HPDE6-E6E7 (cell line): Measurements from ENCODE around the gene CTCFL.
"Not testable (repeated sequence)": the region's sequence is repeated elsewhere in the genome, so short reads cannot be mapped to it uniquely, and the experiment has no call there.

Source experiments
- DNase-seq: peaks from one replicate; pipeline ENCODE4 v3.0.0; 2011; ENCODE audit warnings: missing footprints; ENCODE audit errors: extremely low spot score

The CTCFL gene

DNA sequence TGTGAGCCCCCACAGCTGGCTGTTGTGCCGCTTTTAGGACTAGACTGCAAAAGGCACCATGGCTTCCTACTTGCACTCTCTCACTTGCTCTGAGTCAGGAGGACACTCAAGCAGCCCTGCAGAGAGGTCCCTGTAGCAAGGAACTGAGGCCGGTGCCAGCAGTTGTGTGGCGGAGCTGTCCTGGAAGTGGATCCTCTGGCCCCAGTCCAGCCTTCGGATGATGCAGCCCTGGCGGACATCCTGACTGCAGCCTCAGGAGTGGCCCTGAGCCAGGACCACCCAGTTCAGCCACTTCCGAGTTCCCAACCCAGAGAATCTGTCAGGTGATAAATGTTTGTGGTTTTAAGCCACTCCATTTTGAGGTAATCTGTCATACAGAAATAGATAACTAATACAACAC, 17.5 kb downstream of the CTCFL start:
- no peak for DNase-seq

DNA sequence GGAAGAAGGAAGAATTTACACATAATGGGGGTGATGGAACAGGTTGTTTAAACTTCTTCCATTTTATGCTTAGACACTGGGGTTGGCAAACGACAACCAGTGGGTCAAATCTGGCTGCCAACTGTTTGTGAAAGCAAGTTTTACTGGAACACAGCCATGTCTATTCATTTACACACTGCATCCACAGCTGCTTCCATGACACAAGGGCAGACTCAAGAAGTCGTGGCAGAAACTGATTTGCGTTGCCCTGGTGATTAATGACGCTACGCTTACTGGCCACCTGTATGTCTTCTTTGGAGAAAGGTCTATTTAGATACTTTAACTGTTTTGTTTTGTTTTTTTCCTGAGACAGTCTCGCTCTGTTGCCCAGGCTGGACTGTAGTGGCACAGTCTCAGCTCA, 19.0 kb downstream of the CTCFL start:
- no peak for DNase-seq

DNA sequence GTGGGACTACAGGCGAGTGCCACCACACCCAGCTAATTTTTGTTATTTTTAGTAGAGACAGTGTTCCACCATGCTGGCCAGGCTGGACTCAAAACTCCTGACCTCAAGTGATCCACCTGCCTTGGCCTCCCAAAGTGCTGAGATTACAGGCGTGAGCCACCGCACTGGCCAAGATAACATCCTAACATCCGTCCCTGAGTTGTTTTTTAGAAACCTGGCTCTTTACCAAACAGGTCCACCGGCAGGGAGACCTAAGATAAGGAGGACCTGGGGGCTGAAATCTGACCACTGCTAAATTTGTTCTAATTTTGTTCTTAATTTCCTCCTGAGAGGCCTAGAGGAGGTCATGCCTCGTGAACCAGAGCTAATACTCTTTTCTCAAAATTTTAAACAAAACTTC, 20.5 kb downstream of the CTCFL start:
- no peak for DNase-seq

DNA sequence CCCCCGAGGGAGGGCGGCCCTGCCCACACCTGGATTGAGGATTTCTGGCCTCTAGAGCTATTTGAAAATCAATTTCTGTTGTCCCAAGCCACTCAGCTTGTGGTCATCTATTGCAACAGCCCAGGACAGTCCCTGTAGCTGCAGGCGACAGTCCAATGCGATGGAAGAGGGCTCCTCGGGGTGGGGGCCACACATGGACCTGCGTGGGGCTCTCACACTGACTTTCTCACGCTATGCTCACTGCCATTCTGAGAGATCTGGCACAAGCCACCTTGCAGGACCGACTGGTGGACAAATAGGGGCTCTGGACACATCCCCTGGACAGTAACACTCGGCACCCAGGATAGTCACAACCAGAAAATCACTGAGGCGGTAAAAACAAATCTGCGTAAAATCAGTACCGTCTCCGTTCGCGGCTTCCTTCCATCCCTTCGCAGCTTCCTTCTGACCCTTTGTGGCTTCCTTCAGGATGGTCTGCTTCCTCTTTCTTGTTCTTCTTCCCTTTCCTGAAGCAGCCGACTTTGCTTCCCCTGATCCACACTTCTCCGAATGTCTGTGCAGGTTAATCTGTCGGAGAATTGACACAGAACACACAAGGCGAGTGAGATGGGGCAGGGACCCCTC, 21.8 kb downstream of the CTCFL start:
- no peak for DNase-seq

DNA sequence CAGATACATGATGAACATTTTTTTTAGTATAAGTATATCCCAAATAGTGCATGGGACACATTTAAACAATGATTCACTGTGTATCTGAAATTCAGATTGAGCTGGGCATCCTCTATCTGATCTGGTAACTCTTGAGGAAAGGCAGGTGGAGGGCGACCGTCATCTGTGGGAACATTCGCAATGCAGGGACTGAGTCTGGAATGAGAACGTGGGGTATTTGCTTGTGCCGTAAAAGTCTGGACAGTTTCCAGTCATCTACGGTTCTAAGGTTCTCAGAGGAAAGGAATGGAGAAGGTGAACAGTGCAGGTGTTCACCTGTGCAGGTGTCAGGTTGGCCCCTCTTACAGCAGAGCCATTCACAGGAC, 22.6 kb downstream of the CTCFL start:
- no peak for DNase-seq

DNA sequence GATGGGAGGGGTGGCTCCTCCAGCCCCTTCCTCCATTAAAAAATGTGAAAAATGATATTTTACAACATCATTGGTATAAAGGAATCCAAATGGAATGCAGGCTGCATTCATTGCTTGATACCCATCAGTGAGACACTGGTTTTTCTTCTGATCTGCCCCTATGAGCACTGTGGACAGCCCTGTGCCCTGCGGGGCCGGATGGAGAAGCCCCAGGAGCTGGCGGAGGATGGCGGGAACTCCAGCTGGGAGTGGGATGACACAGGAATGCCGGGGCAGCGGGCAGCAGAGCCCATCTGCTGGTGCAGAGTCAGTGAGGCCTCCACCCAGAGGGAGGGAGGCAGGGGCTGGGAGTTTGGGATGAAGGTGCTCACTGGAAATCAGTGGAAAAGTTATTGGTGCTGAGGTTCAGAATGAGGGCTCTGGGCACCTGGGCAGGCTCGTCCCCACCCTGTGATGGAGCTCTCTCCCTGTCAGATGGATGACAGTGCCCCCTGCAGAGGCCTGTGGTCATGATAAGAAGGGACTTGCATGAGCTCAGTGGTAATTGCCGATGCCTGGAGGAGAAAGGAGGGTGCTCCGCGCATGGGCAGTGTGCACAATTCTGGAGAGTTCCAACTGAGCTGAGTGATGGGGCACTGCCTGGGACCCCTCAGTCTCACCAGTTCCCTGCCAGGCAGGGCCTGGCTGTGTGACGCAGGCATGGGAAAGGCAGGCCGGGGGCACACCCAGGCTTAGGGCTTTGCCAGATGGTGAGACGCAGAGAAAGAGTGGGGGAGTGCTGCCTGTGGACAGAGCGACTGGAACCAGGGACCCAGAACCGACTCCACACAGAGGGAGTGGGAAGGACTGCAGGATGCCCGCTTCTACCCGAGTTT, 23.2 kb downstream of the CTCFL start:
- DNase-seq: no peak

DNA sequence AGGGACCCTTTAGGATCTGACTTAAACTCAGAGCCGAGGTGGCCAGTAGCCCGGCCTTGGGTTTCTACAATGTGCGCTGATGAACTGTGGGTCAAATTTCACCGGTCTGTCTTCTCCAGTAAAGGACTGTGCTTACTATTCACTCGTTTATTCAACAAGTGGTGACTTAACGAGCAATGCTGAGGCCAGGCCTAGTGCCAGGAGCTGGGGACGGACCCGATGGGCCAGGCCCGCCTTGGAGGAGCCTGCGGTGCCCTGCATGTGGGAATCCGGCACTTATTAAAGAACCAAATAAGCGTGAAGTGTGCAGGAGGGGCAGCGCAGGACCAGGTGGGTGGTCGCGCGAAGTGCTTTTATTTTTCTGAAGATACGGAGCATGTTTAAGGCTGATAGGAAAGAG, 24.0 kb downstream of the CTCFL start:
- DNase-seq: no peak

DNA sequence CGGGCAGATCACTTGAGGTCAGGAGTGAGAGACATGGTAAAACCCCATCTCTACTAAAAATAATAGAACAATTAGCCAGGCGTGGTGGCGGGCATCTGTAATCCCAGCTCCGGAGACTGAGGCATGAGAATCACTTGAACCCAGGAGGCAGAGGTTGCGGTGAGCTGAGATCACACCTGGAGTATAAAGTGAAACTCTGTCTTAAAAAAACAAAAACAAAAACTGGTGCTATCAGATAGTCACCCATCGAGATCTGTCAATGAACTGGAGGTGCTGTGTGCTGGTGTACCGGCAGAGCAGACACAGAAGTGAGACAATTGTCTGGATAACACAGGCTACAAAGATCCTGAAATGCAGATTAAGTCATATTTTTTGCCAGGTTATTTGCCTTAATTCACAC, 24.7 kb downstream of the CTCFL start:
- DNase-seq: no peak

DNA sequence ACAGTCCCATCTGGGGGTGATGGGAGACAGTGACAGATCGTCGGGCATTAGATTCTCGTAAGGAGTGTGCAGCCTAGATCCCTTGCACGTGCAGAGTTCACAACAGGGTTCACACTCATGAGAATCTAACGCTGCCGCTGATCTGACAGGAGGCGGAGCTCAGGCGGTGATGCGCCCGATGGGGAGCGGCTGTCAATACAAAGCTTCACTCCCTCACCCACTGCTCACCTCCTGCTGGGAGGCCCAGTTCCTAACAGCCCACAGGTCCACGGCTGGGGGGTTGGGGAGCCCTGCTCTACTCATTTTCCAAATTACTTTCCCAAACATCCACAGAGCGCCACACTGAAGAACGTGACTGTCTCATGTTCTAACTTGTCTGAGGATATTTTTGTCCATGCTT, 25.3 kb downstream of the CTCFL start:
- no peak for DNase-seq

DNA sequence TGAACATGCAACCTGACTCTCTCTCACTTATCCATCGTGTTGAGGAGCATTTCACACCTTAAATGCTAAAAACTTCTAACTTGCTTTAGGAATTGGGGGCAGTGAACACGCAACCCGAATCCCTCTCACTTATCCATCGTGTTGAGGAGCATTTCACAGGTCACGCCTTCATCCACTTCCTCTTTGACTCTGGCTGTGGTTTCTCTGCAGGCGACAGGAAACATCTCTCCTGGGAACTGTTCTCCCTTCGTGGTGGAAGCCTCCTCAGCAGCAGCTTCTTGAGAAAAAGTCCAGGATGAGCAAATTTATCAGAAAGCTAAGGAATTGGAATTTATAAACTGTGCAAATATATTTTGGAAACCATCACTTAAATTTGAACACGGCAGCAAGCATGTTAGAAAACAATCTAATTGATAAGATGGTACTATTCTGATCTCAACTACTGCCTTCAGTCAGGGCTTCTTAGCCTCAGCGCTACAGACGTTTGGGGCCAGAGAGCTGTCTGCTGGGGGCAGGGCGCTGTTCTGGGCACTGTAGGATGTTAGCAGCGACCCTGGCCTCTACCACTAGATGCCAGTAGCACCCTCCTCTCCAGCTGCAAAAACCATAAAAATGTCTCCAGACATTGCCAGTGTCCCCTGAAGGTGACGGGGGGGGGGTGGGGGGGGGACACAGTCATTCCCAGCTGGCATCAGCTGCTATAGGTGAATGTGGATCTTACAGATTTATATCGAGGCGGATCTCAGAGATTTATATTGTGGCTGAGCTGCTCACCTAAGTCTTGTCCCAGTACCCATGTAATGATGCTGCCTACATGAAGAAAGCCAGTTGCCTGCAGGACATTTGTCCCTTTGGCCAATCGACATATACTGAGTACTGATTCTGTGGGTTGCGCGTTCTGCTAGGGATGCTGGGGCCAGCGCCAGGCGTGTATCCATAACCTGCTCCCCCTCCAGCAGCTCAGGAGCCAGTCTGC, 26.2 kb downstream of the CTCFL start:
- DNase-seq: no peak

DNA sequence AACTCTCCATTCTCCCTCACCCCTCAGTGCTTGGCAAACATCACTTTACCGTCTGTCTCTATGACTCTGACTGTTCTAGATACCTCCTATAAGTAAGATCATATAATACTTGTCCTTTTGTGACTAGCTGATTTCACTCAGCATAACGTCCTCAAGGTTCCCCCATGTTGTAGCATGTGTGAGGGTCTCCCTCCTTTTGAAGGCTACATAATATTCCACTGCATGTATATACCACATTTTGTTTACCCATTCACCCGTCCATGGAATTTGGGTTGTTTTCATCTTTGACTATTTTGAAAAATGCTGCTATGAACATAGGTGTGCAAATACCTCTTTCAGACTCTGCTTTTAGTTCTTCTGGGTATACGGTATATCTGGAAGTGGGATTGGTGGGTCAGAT, 28.3 kb downstream of the CTCFL start:
- DNase-seq: no peak

DNA sequence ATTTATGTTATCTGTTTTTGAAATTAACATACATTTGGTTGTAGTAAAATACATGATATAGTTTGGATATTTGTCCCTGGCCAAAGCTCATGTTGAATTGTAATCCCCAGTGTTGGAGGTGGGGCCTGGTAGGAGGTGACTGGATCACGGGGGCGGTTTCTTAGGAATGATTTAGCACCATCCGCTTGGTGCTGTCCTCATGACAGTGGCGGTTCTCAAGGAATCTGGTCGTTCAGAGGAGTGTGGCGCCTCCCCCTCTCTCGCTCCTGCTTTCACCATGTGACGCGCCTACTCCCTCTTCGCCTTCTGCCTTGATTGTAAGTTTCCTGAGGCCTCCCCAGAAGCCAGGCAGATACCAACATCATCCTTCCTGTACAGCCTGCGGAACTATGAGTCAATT, 29.0 kb downstream of the CTCFL start:
- no peak for DNase-seq

DNA sequence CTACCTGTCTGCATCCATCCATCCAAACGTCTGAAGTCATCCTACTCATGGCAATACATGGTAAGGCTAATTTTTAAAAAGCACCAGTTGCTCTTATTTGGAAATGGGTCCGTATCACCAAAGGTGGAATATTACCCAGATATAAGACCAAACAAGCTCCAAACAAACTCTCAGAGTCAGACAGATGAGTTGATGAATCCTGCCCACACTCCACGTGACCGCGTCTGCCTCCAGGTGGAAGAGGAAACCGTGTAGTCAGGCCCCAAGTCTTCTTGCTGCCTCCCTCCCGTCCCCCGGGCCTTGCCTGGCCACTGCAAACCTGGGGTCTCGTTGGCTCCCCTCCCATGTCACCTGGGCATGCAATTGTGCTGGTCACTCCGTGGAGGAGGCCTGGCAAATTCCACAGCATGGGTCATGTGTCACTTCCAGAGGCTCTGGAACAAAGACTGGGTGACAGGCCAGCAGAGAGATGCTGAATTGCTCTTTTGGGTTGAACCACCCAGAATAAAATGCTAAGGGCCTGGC, 31.8 kb downstream of the CTCFL start:
- DNase-seq: no peak

DNA sequence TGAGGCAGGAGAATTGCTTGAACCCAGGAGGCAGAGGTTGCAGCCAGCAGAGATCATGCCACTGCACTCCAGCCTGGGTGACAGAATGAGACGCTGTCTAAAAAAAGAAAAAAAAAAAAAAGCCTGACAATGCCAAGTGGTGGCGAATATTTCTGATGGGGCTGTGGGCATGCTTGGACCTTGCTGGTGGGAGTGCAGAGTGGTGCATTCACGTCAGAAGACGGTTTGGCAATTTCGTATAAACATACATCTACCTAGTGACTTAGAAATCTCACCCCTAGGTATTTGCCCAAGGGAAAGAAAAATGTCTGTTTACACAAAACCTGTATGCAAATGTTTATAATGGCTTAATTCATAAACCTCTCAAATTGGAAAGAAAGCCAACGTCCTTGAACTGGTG, 33.6 kb downstream of the CTCFL start:
- DNase-seq: no peak

DNA sequence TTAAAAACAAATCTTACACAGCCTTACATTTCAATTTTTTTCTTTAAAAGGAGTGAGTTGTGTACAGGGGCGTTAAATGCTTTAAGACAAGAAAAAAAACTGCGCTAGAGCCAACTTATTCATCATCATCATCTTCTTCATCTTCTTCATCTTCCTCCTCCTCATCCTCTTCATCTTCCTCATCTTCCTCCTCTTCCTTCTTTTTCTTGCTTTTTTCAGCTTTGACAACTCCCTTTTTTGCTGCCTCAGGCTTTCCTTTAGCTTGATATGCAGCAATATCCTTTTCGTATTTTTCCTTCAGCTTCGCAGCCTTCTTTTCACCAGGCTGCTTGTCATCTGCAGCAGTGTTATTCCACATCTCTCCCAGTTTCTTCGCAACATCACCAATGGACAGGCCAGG, 36.7 kb downstream of the CTCFL start:
- DNase-seq: not testable (repeated sequence)

DNA sequence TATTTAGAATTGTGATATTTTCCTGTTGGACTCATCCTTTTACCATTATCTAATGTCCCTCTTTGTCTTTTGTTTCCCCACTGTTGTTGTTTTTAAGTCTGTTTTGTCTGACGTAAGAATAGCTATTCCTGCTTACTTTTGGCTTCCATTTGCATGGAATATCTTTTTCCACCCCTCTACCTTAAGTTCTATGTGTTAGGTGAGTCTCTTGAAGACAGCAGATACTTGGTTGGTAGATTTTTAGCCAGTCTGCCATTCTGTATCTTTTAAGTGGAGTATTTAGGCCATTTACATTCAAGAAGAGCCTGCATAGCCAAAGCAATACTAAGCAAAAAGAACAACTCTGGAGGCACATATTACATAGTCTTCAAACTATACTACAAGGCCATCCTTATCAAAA, 39.2 kb downstream of the CTCFL start:
- DNase-seq: no peak

DNA sequence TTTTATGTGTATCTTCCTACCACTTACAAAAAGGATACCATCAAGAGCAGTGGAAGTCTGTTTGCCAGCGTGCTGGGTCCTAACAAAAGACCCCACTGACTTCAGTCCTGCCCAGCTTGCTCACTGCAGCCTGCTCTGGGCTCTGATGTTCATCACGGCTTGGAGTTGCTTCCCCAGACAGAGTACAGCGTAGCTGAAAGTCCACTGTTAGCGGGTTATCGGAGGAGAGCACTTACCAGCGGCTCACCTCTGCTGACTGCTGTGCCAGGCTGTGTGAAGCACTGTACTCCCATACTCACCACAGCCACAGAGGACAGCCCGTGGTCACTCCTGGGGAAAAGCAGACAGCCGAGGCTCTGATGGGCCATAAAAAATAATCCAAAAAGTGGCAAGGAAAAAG, 40.2 kb downstream of the CTCFL start:
- DNase-seq: no peak

DNA sequence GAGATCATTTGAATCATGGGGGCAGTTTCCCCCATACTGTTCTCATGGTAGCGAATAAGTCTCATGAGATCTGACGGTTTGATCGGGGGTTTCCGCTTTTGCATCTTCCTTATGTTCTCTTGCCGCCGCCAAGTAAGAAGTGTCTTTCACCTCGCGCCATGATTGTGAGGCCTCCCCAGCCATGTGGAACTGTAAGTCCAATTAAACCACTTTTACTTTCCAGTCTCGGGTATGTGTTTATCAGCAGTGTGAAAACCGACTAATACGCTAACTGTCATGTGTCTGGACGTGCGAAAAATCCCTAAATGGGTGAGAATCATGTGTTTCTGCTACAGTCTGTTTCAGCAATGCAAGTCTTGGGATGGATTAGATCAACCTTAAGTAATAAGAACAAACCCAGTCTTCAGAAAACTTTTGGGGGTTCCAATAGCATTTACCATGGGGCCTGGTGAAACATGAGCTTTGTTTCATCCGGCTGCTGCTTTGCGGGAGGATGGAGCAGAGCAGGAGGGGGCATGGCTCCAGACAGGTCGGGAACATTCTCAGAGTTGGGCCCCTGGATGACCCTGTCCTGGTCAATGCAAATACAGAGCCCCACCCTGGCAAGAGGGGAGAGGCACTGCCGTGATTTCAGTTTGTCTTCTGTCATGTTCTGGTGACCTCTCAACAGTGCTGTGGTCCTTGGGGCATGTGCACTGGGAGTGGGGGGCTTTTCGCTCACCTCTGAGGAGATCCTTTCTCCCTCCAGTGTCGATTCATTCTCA, 41.5 kb downstream of the CTCFL start:
- no peak for DNase-seq

DNA sequence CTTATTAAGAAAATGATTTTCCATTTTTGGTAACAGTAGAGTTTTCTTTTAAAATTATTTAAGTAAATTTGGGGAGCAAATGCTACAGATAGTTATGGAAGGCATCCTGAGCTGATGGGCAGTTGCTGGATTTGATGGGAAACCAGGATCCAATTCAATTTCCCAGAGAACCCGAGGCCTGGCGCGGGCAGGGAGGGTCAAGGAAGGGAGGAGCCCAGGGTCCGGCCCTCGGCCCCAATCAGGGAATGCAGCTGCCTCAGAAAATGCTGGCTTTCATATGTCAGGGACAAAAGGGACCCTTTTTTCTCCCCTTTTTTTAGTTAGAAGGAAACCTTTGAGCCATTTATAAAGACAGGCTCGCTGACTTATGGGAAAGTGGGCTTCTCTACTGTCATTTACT, 42.1 kb downstream of the CTCFL start:
- no peak for DNase-seq

DNA sequence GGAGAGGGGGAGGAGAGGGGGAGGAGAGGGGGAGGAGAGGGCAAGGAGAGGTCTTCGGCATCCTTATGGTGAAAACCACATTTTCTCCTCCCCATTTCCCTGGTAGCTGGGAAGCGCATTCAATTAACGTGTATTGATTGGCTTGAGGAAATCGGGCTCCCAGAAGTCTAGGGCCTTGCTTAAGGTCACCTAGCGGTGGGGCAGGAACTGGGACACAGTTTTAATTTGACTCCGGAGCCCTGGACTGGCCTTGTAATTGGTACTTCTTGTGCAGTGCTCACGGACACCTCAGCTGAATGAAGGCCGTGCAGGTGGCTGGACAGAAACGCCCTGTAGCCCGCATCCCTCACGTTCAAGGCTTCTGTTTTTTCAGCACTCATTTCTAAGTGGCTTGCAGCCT, 42.8 kb downstream of the CTCFL start:
- no peak for DNase-seq

DNA sequence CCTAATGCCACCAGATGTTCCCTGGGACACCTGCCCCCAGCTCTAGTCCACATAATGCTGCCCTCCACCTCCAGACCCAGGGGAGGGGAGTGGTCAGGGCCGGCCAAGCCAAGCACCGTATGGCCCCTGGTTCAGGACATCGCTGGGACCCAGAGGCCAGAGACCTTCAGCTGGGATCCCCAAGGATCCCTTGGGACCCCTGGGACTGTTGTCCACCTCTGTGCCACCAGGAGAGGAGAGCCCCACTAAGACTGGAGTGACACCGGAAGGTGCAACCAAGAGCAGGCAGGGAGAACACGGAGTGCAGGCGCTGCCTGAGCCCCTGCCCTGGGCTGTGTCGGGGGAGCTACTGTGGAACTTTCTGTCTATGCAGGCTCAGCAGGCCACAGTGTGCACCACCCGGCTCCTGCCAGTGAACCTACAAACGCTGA, 43.6 kb downstream of the CTCFL start:
- DNase-seq: no peak
